ENCODE results near the gene PTPN6. TPM values are rescaled to one million over a fixed set of nuclear protein-coding genes. Genes with fewer than 3 reads are reported as not detected.

The PTPN6 gene
- total RNA-seq, 2 donors from 2014 or later: 3.7 to 7.5 TPM

DNA sequence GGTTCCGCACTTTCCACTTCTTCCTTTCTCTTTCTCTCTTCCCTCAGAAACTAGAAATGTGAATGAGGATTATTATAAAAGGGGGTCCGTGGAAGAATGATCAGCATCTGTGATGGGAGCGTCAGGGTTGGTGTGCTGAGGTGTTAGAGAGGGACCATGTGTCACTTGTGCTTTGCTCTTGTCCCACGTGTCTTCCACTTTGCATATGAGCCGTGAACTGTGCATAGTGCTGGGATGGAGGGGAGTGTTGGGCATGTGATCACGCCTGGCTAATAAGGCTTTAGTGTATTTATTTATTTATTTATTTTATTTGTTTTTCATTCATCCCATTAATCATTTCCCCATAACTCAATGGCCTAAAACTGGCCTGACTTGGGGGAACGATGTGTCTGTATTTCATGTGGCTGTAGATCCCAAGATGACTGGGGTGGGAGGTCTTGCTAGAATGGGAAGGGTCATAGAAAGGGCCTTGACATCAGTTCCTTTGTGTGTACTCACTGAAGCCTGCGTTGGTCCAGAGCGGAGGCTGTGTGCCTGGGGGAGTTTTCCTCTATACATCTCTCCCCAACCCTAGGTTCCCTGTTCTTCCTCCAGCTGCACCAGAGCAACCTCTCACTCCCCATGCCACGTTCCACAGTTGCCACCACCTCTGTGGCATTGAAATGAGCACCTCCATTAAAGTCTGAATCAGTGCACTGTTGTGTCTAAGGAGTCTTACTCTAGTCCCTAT is 28.0 kb upstream of the PTPN6 start:
- DNase-seq (ENCODE audit: low spot score): no peak
- no peak for TF ChIP-seq CTCF (IDR thresholded peaks at IDR 0.05)
- Histone ChIP-seq H3K4me3 (no peak overlapping the region), H3K9me3 (no peaks in the 10 kb centered on the region), H3K27ac (no peak overlapping the region), H3K36me3 (no peaks in the 10 kb centered on the region), H3K4me1 (peaks cover 0 to 38% of the 10 kb centered on the region in 2 donors), H3K27me3 (no peaks in the 10 kb centered on the region)

DNA sequence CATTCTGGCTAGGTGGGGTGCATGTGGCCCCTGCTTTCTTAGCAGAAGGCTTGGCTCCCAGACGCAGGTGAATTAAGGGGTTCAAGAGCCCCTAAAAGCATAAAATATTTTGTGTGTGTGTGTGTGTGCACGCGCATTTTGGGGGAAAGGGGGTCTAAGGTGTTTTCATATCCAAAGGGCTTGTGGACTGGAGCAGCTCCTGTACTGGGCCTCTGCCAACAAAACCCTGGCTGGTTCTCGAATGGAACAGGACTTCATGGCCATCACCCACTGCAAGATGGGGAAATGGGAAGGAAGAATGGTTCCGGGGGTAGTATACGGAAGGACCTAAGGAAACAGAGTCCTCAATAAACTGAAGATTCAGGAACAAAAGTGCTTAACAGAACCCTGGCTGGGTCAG is 27.3 kb upstream of the PTPN6 start:
- Histone ChIP-seq H3K36me3 (no peaks in the 10 kb centered on the region), H3K4me3 (no peak overlapping the region), H3K27ac (peak overlapping the region; percentile 99), H3K4me1 (peaks cover 0 to 38% of the 10 kb centered on the region in 2 donors), H3K9me3 (no peaks in the 10 kb centered on the region), H3K27me3 (no peaks in the 10 kb centered on the region)
- DNase-seq (ENCODE audit: low spot score): no peak
- no peak for TF ChIP-seq CTCF (IDR thresholded peaks at IDR 0.05)

DNA sequence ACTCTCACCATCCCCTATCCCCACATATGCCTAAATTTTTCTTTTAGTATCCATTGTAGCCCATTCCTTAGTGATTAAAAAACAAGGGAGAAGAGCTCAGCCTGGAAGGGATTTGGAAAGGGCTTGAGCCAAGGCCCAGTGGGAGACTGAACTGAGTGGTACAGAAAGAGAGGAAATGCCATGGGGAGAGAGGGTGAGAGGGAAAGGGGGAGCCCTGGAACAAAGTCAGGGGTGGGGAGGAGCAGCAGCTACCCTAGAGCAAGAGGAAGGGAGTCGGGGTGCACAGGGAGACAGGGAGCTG is 26.0 kb upstream of the PTPN6 start:
- Histone ChIP-seq H3K4me1 (peaks cover 0 to 51% of the 10 kb centered on the region in 2 donors), H3K27me3 (no peaks in the 10 kb centered on the region), H3K36me3 (no peaks in the 10 kb centered on the region), H3K27ac (peak overlapping the region; percentile 99), H3K4me3 (no peak overlapping the region), H3K9me3 (no peaks in the 10 kb centered on the region)
- no peak for DNase-seq (ENCODE audit: low spot score)
- no peak for TF ChIP-seq CTCF (IDR thresholded peaks at IDR 0.05)

GRCh38 chr12:6925540-6926279 is 25.4 kb upstream of the PTPN6 start:
- Histone ChIP-seq H3K27me3 (no peaks in the 10 kb centered on the region), H3K9me3 (no peaks in the 10 kb centered on the region), H3K27ac (peak overlapping the region; percentile 99), H3K4me1 (peaks cover 0 to 56% of the 10 kb centered on the region in 2 donors), H3K36me3 (no peaks in the 10 kb centered on the region), H3K4me3 (peak overlapping the region; percentile 24 to 93)
- peak; percentile 84 for DNase-seq (ENCODE audit: low spot score)
- no peak for TF ChIP-seq CTCF (IDR thresholded peaks at IDR 0.05)

DNA sequence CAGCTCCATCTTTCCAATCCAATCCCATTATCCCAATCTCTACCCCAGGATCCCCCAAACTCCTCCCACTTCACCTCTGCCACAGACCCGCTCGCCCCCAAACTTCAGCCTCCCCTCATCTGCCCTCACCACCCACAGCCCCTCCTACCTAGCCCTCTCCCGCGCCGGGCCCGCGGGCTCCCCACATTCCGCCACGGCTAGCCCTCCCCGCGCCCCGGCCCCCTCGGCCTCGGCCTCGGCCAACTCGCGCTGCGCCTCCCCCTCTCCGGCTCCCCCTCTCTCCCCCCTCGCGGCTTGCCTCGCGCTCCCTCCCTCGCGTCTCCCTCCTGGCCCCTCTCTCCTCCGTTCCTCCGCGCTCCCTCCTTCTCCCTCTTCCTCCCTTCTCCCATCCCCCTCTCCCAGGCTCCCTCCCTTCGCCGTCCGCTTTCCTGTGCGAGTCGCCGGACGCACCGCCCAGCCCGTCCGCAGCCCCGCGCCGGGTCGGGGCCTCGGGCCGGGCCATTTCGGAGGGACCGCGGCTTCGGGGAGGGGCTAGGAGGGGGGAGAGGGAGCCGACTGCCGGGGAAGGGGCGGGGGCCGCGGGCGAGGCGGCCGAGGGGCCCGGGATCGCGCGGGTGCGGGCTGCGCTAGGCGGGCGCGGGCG is 23.7 kb upstream of the PTPN6 start, which contains the start of gene ATN1:
Gene ATN1 (plus strand): TSS at position 581 of the 643 bp plus-strand sequence. CDS start 6,043 bp downstream, outside the sequence.
- Histone ChIP-seq H3K27me3 (no peaks in the 10 kb centered on the region), H3K4me3 (peak within 1 kb of the TSS; percentile 93 to 95), H3K27ac (peak within 1 kb of the TSS; percentile 99), H3K9me3 (no peaks in the 10 kb centered on the region), H3K4me1 (peaks cover 0 to 65% of the 10 kb centered on the region in 2 donors), H3K36me3 (no peaks in the 10 kb centered on the region)
- TF ChIP-seq CTCF (IDR thresholded peaks at IDR 0.05): no peak
- peak; percentile 73 for DNase-seq (ENCODE audit: low spot score)

Measured in right atrium auricular region (tissue), 2 donors.